Dermis microvascular lymphatic vessel endothelial cell (primary cell): ENCODE data around the gene ZNF683. TPM values are rescaled to one million over a fixed set of nuclear protein-coding genes. Genes with fewer than 3 reads are reported as not detected.
"Not testable (repeated sequence)": the region's sequence is repeated elsewhere in the genome, so short reads cannot be mapped to it uniquely, and the experiment has no call there.

Source experiments
- DNase-seq, 2 donors: peaks; one replicate each; pipeline versions ENCODE4 v3.0.0 to v3.0.0-alpha.2; 2010; ENCODE audit warnings: low read depth in 2 of 2
- total RNA-seq: library from RNA; depleted of rRNA; stranded (reverse); fragments of >200 nt; gene quantifications from 2 replicates; pipeline ENCODE4 v1.2.1, GENCODE V29; 2014

ZNF683 gene
- total RNA-seq, 1 donor from 2014 or later: not detected

- DNase-seq: no peak
Measured at GRCh38 chr1:26337206-26337535, 35.4 kb downstream of the ZNF683 start.

- DNase-seq: peak in 1 of 2 donors; percentile 26
Measured at GRCh38 chr1:26336477-26337205, 35.9 kb downstream of the ZNF683 start.

- DNase-seq: no peak
Measured at GRCh38 chr1:26335774-26336476, 36.6 kb downstream of the ZNF683 start.

GRCh38 chr1:26333312-26333711 lies 39.2 kb downstream of the ZNF683 start:
- not testable (repeated sequence) for DNase-seq

GRCh38 chr1:26330276-26330675 lies 42.3 kb downstream of the ZNF683 start:
- DNase-seq: no peak

- not testable (repeated sequence) for DNase-seq
Measured at GRCh38 chr1:26329380-26329779, 43.2 kb downstream of the ZNF683 start.

- DNase-seq: no peak
Measured at GRCh38 chr1:26328597-26328996, 44.0 kb downstream of the ZNF683 start.

- no peak for DNase-seq
Measured at GRCh38 chr1:26327956-26328362, 44.6 kb downstream of the ZNF683 start.

- DNase-seq: no peak
Measured at GRCh38 chr1:26324550-26324949, 48.0 kb downstream of the ZNF683 start.

GRCh38 chr1:26323382-26323781 lies 49.2 kb downstream of the ZNF683 start:
- DNase-seq: no peak

GRCh38 chr1:26322042-26322331 lies 50.6 kb downstream of the ZNF683 start:
- no peak for DNase-seq

- DNase-seq: peak; percentile 54 to 79
Measured at GRCh38 chr1:26321315-26322041, 51.1 kb downstream of the ZNF683 start.

- no peak for DNase-seq
Measured at GRCh38 chr1:26320896-26321295, 51.7 kb downstream of the ZNF683 start.

GRCh38 chr1:26318338-26319064 lies 54.0 kb downstream of the ZNF683 start:
- no peak for DNase-seq

GRCh38 chr1:26317612-26318337 lies 54.8 kb downstream of the ZNF683 start, which contains the start of gene CD52:
TSS of gene CD52 (plus strand) at chr1:26317958. CDS start at chr1:26318018, 60 bp downstream.
- no peak for DNase-seq

GRCh38 chr1:26317146-26317545 lies 55.4 kb downstream of the ZNF683 start:
- DNase-seq: no peak

GRCh38 chr1:26315874-26316850 lies 56.4 kb downstream of the ZNF683 start:
- DNase-seq: no peak

GRCh38 chr1:26314501-26314900 lies 58.0 kb downstream of the ZNF683 start:
- DNase-seq: no peak
